NCI-H187 treated with DMSO at 0.1 percent for 48 hours (cell line): Measurements from ENCODE around the gene IRX4.

ENCODE experiments used
- DNase-seq: peaks from one replicate; lab custom pipeline; 2025; lab: John Stamatoyannopoulos, UW

Gene IRX4

GRCh38 chr5:1836176-1836890, 46.4 kb downstream of the IRX4 start:
- no peak for DNase-seq

- no peak for DNase-seq
These were observed 47.3 kb downstream of the IRX4 start for GRCh38 chr5:1835431-1835830.

DNA sequence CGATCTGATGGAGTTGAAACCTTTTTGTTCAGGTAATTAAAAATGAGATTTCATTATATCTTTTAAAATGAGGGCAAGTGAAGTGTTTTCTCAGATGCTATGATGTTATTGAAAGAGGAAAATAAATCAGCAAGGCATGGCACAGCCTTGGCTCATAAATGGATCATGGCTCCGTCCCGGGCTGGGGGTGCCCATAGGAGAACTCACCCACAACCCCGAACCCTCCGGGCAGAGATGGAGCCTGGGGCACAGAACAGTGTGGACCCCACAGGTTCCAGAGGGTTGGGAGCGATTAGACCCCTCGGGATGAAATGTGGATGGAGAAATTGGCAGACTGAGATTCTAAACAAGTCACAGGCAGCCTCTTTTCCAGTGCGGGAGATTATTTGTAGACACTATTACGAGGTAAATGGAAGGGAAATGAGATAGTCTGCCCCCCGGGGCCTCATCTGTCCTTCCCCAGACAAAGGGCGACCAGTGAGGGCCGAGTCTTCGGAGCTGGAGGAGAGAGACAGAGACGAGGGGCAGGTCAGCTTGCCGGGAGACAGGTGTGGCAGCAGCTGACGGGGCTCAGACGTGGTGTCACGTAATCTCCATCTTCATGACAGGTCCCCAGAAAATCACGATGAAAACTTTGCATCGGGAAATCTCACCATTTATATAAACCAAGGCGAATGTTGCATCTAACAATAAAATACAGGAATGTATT, 47.9 kb downstream of the IRX4 start:
- DNase-seq: no peak

GRCh38 chr5:1834022-1834551, 48.6 kb downstream of the IRX4 start:
- no peak for DNase-seq

DNA sequence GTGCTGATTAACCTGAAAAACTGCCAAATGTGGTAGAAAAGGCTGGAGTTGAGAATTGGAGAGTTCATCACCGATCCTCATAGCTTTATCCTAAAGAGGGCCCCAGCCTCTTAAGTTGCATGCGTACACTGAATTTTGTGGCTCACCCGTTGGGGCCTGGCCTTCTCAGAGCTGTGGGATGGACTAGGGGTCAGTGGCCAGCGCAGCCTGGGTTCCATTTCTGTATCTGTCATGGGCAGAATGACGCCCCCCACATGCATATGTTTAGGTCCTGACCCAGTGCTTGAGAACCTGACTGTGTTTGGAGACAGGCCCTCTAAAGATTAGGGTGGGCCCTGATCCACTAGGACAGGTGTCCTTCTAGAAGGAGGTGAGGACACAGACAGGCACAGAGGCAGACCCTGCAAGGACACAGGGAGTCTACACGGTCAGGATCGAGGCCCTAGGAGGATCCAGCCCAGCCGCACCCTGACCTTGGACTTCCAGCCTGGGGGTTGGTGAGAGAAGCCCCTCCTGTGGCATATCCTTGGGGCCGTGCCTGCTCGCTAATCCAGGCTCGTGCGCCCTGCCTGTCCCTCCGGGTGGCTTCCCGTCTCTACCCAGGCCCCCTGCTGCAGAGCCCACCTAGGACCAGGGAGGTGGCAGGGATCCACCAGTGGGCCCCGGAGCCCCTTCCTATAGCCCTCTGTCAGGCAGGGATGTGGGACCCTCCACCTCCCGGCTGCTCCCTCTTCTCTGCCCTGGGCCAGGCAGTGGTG, 49.3 kb downstream of the IRX4 start:
- DNase-seq: no peak

GRCh38 chr5:1832511-1833250, 50.0 kb downstream of the IRX4 start:
- no peak for DNase-seq

GRCh38 chr5:1831677-1832313, 50.9 kb downstream of the IRX4 start:
- no peak for DNase-seq

DNA sequence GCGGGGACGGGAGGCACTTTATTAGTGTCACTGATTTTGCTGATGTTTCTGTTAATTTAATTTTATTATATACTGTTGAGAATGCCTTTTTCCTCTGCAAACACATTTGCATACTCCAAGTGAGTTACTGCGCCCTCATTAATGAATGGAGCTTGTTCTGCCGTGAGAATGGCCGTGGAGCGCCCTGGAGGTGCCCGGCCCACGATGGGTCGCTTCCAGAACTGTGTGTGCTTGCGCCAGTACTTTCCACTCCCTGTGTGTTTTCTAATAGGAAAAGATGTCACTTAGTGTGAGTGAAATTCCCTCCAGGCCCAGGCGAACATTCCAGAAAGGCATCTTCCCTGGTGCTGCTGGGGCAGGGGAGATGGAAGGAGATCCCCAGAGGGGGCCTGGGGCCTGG, 51.5 kb downstream of the IRX4 start:
- no peak for DNase-seq

- no peak for DNase-seq
These were observed 52.0 kb downstream of the IRX4 start for GRCh38 chr5:1830571-1831228.

GRCh38 chr5:1827886-1828397, 54.8 kb downstream of the IRX4 start:
- no peak for DNase-seq
